GM19372 (cell line): ENCODE data around the gene SERPINA7.
"Not testable (repeated sequence)": the region's sequence is repeated elsewhere in the genome, so short reads cannot be mapped to it uniquely, and the experiment has no call there.

ENCODE experiments used
- ATAC-seq: cut with Tn5 transposase; IDR thresholded peaks from one replicate; pipeline ENCODE4 v1.9.1; 2021; ENCODE audit warnings: mild to moderate bottlenecking, low read depth, moderate library complexity; ENCODE audit not compliant: unreplicated experiment

SERPINA7 gene

DNA sequence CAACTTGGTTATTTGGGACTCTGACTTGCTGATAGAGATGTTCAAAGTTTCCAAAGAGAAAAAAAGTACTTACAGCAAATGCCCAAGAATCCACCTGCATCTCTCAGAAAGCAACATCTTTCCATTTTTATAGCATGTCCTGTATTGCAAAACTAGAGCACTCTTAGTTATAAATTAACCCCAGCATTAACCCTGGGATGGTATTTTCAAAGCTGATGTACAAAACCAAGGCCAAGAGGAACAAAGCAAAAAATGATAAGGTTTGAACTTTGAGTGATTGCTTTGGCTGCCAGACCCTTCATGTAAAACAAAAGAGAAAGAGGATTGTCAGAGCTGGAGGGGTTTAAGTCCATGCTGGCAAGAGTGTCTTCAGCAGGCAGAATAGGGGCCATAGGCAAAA lies at the start of gene SERPINA7:
Gene SERPINA7 (minus strand): TSS at position 103 of the 400 bp plus-strand sequence. CDS start 1,669 bp downstream, outside the sequence.
- no peak for ATAC-seq

DNA sequence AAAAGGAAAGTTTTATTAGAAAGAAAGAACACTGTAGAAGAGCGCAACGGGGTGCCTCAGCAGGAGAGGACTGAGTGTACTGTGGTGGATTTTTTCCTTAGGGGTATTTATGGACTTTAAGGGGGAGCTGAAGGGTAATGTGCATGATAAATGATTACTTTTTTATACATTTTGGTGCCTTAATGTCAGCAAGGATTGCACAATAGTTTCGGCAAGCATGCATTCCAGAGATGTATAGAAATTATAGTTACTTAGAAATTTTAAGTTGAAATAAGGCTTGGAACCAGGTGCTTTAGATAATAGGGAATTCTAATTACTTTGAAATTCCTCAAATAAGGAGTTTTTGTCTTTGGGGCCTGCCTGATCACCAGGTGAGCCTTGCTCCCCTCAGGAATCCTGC lies 30.5 kb upstream of the SERPINA7 start:
- no peak for ATAC-seq

DNA sequence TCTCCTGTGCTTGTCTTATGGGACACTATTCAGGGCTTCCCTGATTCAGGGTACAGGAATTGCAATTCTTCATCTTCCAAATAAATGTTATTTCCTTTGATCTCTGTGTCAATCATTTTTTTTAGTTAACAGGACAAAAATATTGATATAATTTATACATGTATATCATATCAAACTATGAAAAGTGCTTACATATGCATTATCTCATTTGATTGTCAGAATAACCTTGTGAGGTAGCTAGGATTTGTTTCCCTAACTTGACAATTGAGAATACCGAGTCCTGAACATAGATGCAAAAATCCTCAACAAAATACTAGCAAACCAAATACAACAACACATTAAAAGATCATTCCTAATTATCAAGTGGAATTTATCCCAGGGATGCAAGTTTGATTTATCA lies 11.5 kb upstream of the SERPINA7 start:
- no peak for ATAC-seq

DNA sequence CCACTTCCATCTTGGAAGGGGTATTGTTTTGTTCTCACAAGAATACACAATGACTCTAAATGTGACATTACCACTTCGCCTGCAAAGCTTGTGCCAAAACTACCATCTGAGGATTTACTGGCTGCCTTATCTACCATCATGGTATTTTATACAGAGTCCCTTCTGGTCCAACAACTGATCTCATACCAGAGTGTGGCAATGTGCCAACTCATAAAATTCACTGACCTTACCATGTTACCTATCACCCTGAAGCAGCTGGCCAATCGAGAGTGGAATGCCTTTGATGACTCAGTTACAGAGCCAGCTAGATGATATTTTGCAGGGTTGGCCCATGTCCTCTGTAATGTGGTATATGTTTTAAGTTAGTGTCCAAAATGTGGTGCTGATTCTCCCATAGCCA lies 3.8 kb upstream of the SERPINA7 start:
- ATAC-seq = no peak

GRCh38 chrX:106040861-106041260 lies 2.3 kb upstream of the SERPINA7 start:
- ATAC-seq = no peak

DNA sequence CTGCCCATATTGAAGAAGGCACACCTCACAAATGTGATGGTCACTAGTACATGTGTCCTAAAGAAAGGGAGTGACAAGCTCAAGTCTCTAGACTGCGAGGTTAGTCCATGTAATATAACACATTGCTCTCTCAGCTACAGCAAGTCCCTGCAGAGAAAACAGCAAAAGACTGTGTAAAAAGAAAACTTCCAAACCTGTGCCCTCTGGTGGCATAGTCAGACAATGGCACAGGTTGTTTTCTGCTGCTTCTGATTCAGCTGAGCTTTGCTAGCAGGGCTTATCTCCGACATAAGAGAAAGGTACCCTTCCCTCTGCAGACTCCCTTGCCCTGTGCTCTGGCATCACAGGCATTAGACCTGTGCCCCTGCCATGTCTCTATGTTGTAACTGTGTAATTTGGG lies 1.4 kb upstream of the SERPINA7 start:
- ATAC-seq = no peak

GRCh38 chrX:106037835-106038473 lies 573 bp downstream of the SERPINA7 start:
- no peak for ATAC-seq

GRCh38 chrX:106036716-106037115 lies 1.8 kb downstream of the SERPINA7 start:
- no peak for ATAC-seq

DNA sequence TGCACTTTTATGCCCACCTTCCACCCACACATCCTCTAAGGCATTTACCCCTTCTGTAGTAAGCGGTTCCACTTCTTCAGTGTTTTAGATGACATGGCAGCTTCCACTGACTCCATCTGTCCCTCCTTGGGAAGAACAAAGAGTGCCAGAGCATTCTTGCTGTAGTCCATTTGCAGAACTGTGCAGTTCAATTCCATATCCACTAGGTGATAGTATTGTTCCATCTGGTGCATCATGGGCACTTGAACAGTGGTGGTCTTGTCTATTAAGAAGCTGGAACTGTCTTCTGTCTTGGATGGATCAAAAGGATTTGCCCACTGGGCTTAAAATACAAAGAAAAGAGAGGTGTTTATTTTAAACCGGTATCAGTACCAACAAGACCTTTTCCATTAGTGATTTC lies 3.5 kb downstream of the SERPINA7 start:
- no peak for ATAC-seq

DNA sequence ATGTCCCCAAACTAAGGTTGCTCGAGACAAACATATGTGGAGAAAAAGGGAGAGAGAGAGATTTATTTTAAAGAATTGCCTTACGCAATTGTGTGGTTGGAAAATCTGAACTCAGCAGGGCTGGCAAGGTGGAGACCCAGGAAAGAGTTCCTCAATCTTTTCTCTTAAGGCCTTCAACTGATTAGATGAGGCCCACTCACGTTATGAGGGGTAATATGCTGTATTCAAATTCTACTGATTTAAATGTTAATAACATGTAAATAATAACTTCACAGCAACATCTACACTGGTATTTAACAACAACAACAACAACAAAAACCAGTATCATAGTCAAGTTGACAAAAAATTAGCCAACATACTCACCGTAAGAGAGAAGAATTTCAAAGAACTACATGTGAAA lies 14.6 kb downstream of the SERPINA7 start:
- no peak for ATAC-seq

DNA sequence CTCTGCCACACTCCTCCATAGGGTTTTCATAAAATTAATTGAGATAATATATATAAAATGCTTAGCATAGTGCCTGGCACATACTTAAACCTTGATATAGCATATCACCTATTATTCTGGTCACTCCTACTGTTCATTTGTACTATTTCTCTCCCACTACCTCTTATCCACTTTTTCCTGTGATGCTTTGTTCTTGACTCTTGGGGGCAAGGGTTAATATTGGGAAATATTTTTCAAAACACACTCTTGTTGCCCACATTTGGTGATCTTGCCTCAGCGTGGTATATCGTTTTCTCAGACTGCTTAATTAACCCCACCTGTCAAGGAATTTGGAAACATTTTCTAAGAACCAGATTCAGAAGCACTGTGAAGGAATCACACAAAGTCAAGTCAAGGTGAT lies 16.3 kb downstream of the SERPINA7 start:
- ATAC-seq = no peak

DNA sequence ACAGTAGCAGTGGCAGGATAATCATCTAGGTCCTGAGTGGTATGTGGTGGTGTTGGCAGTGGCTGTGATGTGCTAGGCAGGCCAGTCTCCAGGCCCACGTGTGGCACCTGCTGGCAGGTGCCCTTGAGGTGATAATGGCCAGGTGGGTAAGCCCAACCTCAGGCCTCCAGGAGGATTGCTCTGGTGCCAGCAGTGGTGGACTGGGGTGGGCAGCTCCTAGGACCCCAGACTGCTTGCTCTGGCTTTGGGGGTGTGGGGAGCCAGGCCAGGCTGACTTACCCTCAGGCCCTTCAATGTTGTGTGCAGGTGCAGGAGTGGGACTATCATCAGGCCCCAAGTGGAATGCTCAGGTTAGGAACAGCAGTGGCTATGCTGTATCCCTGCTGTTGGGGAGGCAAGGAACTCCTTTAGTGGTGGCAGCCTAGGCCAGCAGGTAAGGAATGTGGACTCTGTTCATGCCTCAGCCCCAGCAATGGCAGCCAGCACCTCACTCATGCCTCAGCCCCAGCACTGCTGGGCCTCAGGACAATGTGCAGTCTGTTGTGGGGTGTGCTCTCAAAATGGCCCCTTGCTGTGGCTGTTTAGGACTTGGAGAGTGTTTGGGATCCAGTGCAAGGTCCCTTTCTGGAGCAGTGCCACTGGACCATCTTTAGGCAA lies 24.3 kb downstream of the SERPINA7 start:
- ATAC-seq = no peak

GRCh38 chrX:106009145-106009544 lies 29.4 kb downstream of the SERPINA7 start:
- no peak for ATAC-seq

DNA sequence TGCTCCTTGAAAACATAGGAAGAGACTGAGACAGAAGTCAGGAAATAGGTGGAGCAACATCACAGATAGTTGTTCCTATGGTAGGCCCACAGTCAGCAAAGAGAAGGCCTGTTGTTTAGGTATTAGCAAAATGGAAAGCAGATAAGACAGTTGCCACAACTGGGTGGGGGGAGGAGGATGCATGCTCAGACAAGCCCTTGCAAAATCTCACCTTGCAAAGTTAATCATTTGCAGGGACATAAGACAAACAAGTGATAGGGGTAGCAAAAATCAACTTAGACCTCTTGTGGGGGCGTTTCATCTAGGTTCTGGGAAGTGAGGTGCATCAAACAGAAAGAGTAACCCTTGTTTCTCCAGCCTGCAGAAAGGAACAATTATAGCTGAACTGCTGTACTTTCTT lies 30.7 kb downstream of the SERPINA7 start:
- no peak for ATAC-seq

DNA sequence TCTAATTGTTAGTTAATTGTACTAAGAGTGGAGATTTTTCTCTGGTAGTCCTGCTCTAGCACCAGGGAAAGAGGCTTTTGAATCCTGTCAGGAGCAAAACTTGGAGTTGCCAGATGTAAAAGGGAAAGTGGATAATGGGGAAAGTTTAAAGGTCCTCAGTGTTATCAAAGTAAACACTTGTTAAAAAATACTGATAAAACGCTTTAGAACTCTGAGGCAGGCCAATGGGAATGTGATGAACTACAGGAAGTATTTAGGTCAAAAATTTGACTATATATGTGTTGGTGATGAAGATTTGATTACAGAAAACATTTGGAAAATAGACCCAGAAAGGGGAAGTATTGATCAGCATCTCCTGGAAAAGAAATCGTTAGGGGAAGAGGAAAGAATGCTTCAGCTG lies 32.8 kb downstream of the SERPINA7 start:
- ATAC-seq = no peak

- not testable (repeated sequence) for ATAC-seq
Measured at GRCh38 chrX:106000609-106001008, 37.9 kb downstream of the SERPINA7 start.

DNA sequence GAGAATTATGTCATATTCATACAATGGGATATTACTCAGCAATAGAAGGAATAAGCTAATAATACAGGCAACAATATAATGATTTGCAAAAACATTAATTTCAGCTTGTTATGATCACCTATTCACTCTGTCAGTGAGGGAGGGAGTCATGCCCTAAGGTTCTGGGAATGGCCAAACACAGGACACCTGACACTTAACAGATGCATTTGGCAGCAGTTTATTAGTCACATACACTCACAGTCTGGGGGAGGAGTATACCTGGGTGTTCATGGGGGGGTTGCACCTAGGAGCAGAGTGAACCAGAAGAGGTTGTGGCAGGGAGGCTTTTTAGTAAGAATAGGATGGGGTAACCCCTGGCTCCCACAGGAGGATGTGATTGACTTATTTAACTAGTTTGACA lies 38.3 kb downstream of the SERPINA7 start:
- ATAC-seq = no peak

DNA sequence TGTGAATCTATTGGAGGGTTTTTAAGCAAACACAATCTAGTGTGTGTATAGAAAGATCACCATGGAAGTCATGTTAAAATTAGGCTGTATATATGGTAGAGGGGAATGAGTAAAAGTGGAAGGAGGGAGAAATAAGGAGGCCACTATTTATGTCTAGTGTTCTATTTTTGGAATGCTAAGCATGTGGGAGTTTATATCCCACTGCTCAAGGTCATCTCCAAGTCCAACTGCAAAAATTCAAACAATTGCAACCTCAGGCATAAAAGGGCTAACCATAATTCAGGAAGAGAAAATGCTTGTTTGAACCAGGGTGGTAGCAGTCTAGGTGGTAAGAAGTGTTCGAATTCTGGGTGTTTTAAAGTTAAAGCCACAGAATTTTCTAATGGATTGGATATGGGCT lies 39.2 kb downstream of the SERPINA7 start:
- no peak for ATAC-seq

GRCh38 chrX:105988487-105988886 lies 50.0 kb downstream of the SERPINA7 start:
- not testable (repeated sequence) for ATAC-seq
